Neural cell (in vitro differentiated cells): Measurements from ENCODE around the gene SELENOF. TPM values are rescaled to one million over a fixed set of nuclear protein-coding genes. Genes with fewer than 3 reads are reported as not detected.

ENCODE experiments used
- H2AFZ ChIP-seq: fragments of 200-600, 300-800 bp; sonication (generic), shearing (Covaris generic); 2 replicates; pipeline ENCODE4 v1.6.0; 2014; ENCODE audit warnings: low read depth, mild to moderate bottlenecking, antibody characterized with exemption, low read length, moderate library complexity
- H3F3A ChIP-seq: fragments of 200-600 bp; shearing (Covaris generic); 2 replicates; pipeline ENCODE4 v1.6.1; 2016; ENCODE audit warnings: mild to moderate bottlenecking, moderate library complexity, mixed read lengths, antibody characterized with exemption, low read length; ENCODE audit not compliant: insufficient read depth, poor library complexity, severe bottlenecking
- H3K27ac ChIP-seq: fragments of 200-600, 300-800 bp; sonication (generic), shearing (Covaris generic); 2 replicates; pipeline ENCODE4 v1.5.1; 2014; ENCODE audit warnings: mild to moderate bottlenecking, low read length, moderate library complexity
- H3K27me3 ChIP-seq: fragments of 300-800, 200-600 bp; sonication (generic), shearing (Covaris generic); 2 replicates; pipeline ENCODE4 v1.6.0; 2014; ENCODE audit warnings: mild to moderate bottlenecking, low read depth, low read length, moderate library complexity; ENCODE audit not compliant: insufficient read depth
- H3K36me3 ChIP-seq: fragments of 300-800, 200-600 bp; sonication (generic), shearing (Covaris generic); 2 replicates; pipeline ENCODE4 v1.5.1; 2014; ENCODE audit warnings: mild to moderate bottlenecking, antibody characterized with exemption, low read length, moderate library complexity; ENCODE audit not compliant: insufficient read depth
- H3K4me2 ChIP-seq: fragments of 300-800, 200-600 bp; sonication (generic), shearing (Covaris generic); 2 replicates; pipeline ENCODE4 v1.6.0; 2014; ENCODE audit warnings: mild to moderate bottlenecking, low read length
- H3K4me3 ChIP-seq: fragments of 300-800, 200-600 bp; sonication (generic), shearing (Covaris generic); 2 replicates; pipeline ENCODE4 v1.5.1; 2014; ENCODE audit warnings: mild to moderate bottlenecking, low read length, moderate library complexity
- H3K79me2 ChIP-seq: fragments of 200-600 bp; shearing (Covaris generic); replicated peaks from 2 replicates; pipeline ENCODE4 v1.6.0; 2014; ENCODE audit warnings: mild to moderate bottlenecking, low read length, moderate library complexity; ENCODE audit not compliant: insufficient read depth
- H3K9ac ChIP-seq: fragments of 300-800, 200-600 bp; sonication (generic), shearing (Covaris generic); 2 replicates; pipeline ENCODE4 v1.6.1; 2016; ENCODE audit warnings: mild to moderate bottlenecking, low read length, mixed read lengths
- H3K9me2 ChIP-seq: fragments of 200-600 bp; shearing (Covaris generic); 2 replicates; pipeline ENCODE4 v1.6.1; 2016; ENCODE audit warnings: mild to moderate bottlenecking, low read length, mixed read lengths; ENCODE audit not compliant: insufficient read depth
- H3K9me3 ChIP-seq: fragments of 200-600, 300-800 bp; sonication (generic), shearing (Covaris generic); 2 replicates; pipeline ENCODE4 v1.6.1; 2016; ENCODE audit warnings: mild to moderate bottlenecking, mixed run types, low read length, moderate library complexity, mixed read lengths
- H4K20me1 ChIP-seq: fragments of 200-600 bp; shearing (Covaris generic); 2 replicates; pipeline ENCODE4 v1.6.1; 2016; ENCODE audit warnings: mild to moderate bottlenecking, mixed run types; ENCODE audit not compliant: insufficient read depth
- EP300 ChIP-seq: fragments of 450-650 bp; conservative IDR thresholded peaks from 2 replicates; pipeline ENCODE4 v1.6.1; 2014; ENCODE audit warnings: antibody characterized with exemption, mild to moderate bottlenecking, moderate library complexity; ENCODE audit not compliant: poor library complexity, severe bottlenecking
- EZH2 ChIP-seq: fragments of 200-600, 300-800 bp; shearing (Covaris generic), sonication (generic); IDR thresholded peaks from 2 replicates; pipeline ENCODE4 v1.6.1; 2014; ENCODE audit warnings: antibody characterized with exemption, low read length, borderline replicate concordance, mild to moderate bottlenecking; ENCODE audit not compliant: insufficient read depth, poor library complexity, severe bottlenecking
- MXI1 ChIP-seq: fragments of 450-650 bp; conservative IDR thresholded peaks from 2 replicates; pipeline ENCODE4 v1.6.1; 2014; ENCODE audit warnings: antibody characterized with exemption, mild to moderate bottlenecking; ENCODE audit not compliant: poor library complexity, severe bottlenecking
- POLR2AphosphoS5 ChIP-seq: IDR thresholded peaks from 2 replicates; pipeline ENCODE4 v1.6.1; 2012
- RAD21 ChIP-seq: fragments of 450-650 bp; conservative IDR thresholded peaks from 2 replicates; pipeline ENCODE4 v1.6.1; 2014; ENCODE audit warnings: antibody characterized with exemption, mild to moderate bottlenecking, moderate library complexity
- SMC3 ChIP-seq: fragments of 450-650 bp; conservative IDR thresholded peaks from 2 replicates; pipeline ENCODE4 v1.6.1; 2014; ENCODE audit warnings: antibody characterized with exemption, mild to moderate bottlenecking, moderate library complexity; ENCODE audit not compliant: poor library complexity
- TAF1 ChIP-seq: IDR thresholded peaks from 2 replicates; pipeline ENCODE4 v1.6.1; 2012; ENCODE audit warnings: low read depth
- polyA plus RNA-seq: library from polyadenylated mRNA; depleted of rRNA; stranded (reverse); fragments of >200 nt; gene quantifications from 2 replicates; pipeline ENCODE4 v1.2.3, GENCODE V29; 2014
- TF ChIP-seq, protein P1 (sequence below): IDR thresholded peaks from 2 replicates; pipeline ENCODE4 v1.6.1; 2012; ENCODE audit warnings: borderline replicate concordance
- TF ChIP-seq, protein P2 (sequence below): fragments of 450-650 bp; IDR thresholded peaks from 2 replicates; pipeline ENCODE4 v1.5.1; 2014; ENCODE audit warnings: antibody characterized with exemption, mild to moderate bottlenecking, moderate library complexity; ENCODE audit not compliant: poor library complexity, severe bottlenecking

The SELENOF gene
- polyA plus RNA-seq, 1 donor from 2014 or later, result 198 TPM

GRCh38 chr1:86957221-86957620, 43.3 kb upstream of the SELENOF start:
- no peak overlapping the region for H2AFZ ChIP-seq
- TF ChIP-seq EZH2 (no peak), SMC3 (no peak), MXI1 (no peak), TAF1 (no peak), POLR2AphosphoS5 (no peak), RAD21 (no peak), EP300 (no peak)
- TF ChIP-seq, protein P1, sequence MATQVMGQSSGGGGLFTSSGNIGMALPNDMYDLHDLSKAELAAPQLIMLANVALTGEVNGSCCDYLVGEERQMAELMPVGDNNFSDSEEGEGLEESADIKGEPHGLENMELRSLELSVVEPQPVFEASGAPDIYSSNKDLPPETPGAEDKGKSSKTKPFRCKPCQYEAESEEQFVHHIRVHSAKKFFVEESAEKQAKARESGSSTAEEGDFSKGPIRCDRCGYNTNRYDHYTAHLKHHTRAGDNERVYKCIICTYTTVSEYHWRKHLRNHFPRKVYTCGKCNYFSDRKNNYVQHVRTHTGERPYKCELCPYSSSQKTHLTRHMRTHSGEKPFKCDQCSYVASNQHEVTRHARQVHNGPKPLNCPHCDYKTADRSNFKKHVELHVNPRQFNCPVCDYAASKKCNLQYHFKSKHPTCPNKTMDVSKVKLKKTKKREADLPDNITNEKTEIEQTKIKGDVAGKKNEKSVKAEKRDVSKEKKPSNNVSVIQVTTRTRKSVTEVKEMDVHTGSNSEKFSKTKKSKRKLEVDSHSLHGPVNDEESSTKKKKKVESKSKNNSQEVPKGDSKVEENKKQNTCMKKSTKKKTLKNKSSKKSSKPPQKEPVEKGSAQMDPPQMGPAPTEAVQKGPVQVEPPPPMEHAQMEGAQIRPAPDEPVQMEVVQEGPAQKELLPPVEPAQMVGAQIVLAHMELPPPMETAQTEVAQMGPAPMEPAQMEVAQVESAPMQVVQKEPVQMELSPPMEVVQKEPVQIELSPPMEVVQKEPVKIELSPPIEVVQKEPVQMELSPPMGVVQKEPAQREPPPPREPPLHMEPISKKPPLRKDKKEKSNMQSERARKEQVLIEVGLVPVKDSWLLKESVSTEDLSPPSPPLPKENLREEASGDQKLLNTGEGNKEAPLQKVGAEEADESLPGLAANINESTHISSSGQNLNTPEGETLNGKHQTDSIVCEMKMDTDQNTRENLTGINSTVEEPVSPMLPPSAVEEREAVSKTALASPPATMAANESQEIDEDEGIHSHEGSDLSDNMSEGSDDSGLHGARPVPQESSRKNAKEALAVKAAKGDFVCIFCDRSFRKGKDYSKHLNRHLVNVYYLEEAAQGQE, result no peak
- TF ChIP-seq, protein P2, sequence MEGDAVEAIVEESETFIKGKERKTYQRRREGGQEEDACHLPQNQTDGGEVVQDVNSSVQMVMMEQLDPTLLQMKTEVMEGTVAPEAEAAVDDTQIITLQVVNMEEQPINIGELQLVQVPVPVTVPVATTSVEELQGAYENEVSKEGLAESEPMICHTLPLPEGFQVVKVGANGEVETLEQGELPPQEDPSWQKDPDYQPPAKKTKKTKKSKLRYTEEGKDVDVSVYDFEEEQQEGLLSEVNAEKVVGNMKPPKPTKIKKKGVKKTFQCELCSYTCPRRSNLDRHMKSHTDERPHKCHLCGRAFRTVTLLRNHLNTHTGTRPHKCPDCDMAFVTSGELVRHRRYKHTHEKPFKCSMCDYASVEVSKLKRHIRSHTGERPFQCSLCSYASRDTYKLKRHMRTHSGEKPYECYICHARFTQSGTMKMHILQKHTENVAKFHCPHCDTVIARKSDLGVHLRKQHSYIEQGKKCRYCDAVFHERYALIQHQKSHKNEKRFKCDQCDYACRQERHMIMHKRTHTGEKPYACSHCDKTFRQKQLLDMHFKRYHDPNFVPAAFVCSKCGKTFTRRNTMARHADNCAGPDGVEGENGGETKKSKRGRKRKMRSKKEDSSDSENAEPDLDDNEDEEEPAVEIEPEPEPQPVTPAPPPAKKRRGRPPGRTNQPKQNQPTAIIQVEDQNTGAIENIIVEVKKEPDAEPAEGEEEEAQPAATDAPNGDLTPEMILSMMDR, result no peak
- H3K9me2 ChIP-seq, result no peaks in the 10 kb centered on the region
- H3K36me3 ChIP-seq, result no peaks in the 10 kb centered on the region
- H3K4me3 ChIP-seq, result no peak overlapping the region
- no peak overlapping the region for H3K4me2 ChIP-seq
- no peaks in the 10 kb centered on the region for H3F3A ChIP-seq
- peaks cover 5% of the 10 kb centered on the region for H3K9me3 ChIP-seq
- H3K9ac ChIP-seq, result no peak overlapping the region
- H3K79me2 ChIP-seq, result peaks cover 6% of the 10 kb centered on the region
- no peak overlapping the region for H3K27ac ChIP-seq
- H3K27me3 ChIP-seq, result no peaks in the 10 kb centered on the region
- no peaks in the 10 kb centered on the region for H4K20me1 ChIP-seq

DNA sequence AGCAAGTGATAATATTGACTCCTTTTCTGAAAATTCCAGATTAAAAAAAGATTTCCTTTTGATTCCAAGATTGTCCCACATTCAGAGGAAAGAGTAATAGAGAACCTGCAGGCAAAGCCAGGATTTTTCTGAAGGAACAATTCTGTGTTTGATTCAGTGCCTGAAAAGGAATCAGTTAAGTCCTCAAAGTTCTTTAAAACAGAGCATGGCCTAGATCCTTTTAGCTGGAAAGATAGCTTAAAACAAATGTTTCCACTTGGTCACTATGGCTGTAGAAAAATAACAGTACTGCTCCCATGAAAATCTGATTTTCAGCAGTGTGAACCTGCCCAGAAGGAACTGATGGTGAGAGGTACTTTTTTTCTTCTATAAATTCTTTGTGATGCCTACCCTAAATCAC, 42.3 kb upstream of the SELENOF start:
- Histone ChIP-seq H3F3A (no peaks in the 10 kb centered on the region), H4K20me1 (no peaks in the 10 kb centered on the region), H3K27me3 (no peaks in the 10 kb centered on the region), H3K36me3 (no peaks in the 10 kb centered on the region), H3K9me2 (no peaks in the 10 kb centered on the region), H3K9ac (no peak overlapping the region), H3K4me3 (no peak overlapping the region), H3K9me3 (peaks cover 5% of the 10 kb centered on the region), H3K79me2 (peaks cover 6% of the 10 kb centered on the region), H2AFZ (no peak overlapping the region), H3K4me2 (no peak overlapping the region), H3K27ac (no peak overlapping the region)
- no peak for TF ChIP-seq TAF1
- no peak for TF ChIP-seq RAD21
- TF ChIP-seq EZH2, result no peak
- TF ChIP-seq EP300, result no peak

- Histone ChIP-seq H3K9me2 (no peaks in the 10 kb centered on the region), H3K9me3 (peaks cover 5% of the 10 kb centered on the region), H2AFZ (no peak overlapping the region), H3K79me2 (peaks cover 6% of the 10 kb centered on the region), H3K36me3 (no peaks in the 10 kb centered on the region), H3K27ac (no peak overlapping the region), H3K4me2 (no peak overlapping the region), H4K20me1 (no peaks in the 10 kb centered on the region), H3F3A (no peaks in the 10 kb centered on the region), H3K27me3 (no peaks in the 10 kb centered on the region), H3K9ac (no peak overlapping the region), H3K4me3 (no peak overlapping the region)
- TF ChIP-seq EZH2 (no peak), RAD21 (no peak), TAF1 (no peak)
These were observed 41.8 kb upstream of the SELENOF start for GRCh38 chr1:86955678-86956077.
